ENCODE data around the gene WDR49.

The WDR49 gene

GRCh38 chr3:167653760-167654159, at the start of gene WDR49:
Gene WDR49 (minus strand): TSS chr3:167653942. CDS start chr3:167653425, 517 bp downstream.
- Histone ChIP-seq H3K4me3 (no peak within 1 kb of the TSS), H3K27ac (no peak within 1 kb of the TSS)

GRCh38 chr3:167700926-167701325, 47.2 kb upstream of the WDR49 start:
- H3K27ac ChIP-seq, result no peak overlapping the region
- no peak overlapping the region for H3K4me3 ChIP-seq

- no peak overlapping the region for H3K27ac ChIP-seq
Observed at GRCh38 chr3:167700046-167700445, 46.3 kb upstream of the WDR49 start.

GRCh38 chr3:167694121-167694520, 40.4 kb upstream of the WDR49 start:
- H3K4me3 ChIP-seq, result no peak overlapping the region
- no peak overlapping the region for H3K27ac ChIP-seq

More at GRCh38 chr3:167700046-167700445, 46.3 kb upstream of the WDR49 start:
- H3K4me3 ChIP-seq, result no peak overlapping the region

GRCh38 chr3:167691366-167691765, 37.6 kb upstream of the WDR49 start:
- no peak overlapping the region for H3K27ac ChIP-seq
- no peak overlapping the region for H3K4me3 ChIP-seq

GRCh38 chr3:167684388-167684993, 30.7 kb upstream of the WDR49 start:
- no peak overlapping the region for H3K4me3 ChIP-seq
- H3K27ac ChIP-seq, result no peak overlapping the region

- Histone ChIP-seq H3K27ac (no peak overlapping the region), H3K4me3 (no peak overlapping the region)
Observed at GRCh38 chr3:167679526-167679925, 25.8 kb upstream of the WDR49 start.

- Histone ChIP-seq H3K27ac (no peak overlapping the region), H3K4me3 (no peak overlapping the region)
Observed at GRCh38 chr3:167675848-167676247, 22.1 kb upstream of the WDR49 start.

GRCh38 chr3:167673221-167673620, 19.5 kb upstream of the WDR49 start:
- Histone ChIP-seq H3K27ac (no peak overlapping the region), H3K4me3 (no peak overlapping the region)

- no peak overlapping the region for H3K27ac ChIP-seq
- no peak overlapping the region for H3K4me3 ChIP-seq
Observed at GRCh38 chr3:167671878-167672427, 18.2 kb upstream of the WDR49 start.

GRCh38 chr3:167669699-167670098, 16.0 kb upstream of the WDR49 start:
- Histone ChIP-seq H3K27ac (no peak overlapping the region), H3K4me3 (no peak overlapping the region)

- Histone ChIP-seq H3K4me3 (no peak overlapping the region), H3K27ac (no peak overlapping the region)
Observed at GRCh38 chr3:167668651-167669050, 14.9 kb upstream of the WDR49 start.

GRCh38 chr3:167666563-167666962, 12.8 kb upstream of the WDR49 start:
- H3K4me3 ChIP-seq, result no peak overlapping the region

GRCh38 chr3:167662919-167663400, 9.2 kb upstream of the WDR49 start:
- H3K27ac ChIP-seq, result no peak overlapping the region
- H3K4me3 ChIP-seq, result no peak overlapping the region

More at GRCh38 chr3:167666563-167666962, 12.8 kb upstream of the WDR49 start:
- no peak overlapping the region for H3K27ac ChIP-seq

GRCh38 chr3:167657684-167658225, 4.0 kb upstream of the WDR49 start:
- Histone ChIP-seq H3K4me3 (no peak overlapping the region), H3K27ac (no peak overlapping the region)

GRCh38 chr3:167656821-167657220, 3.1 kb upstream of the WDR49 start:
- no peak overlapping the region for H3K27ac ChIP-seq
- no peak overlapping the region for H3K4me3 ChIP-seq

- Histone ChIP-seq H3K4me3 (no peak overlapping the region), H3K27ac (no peak overlapping the region)
Observed at GRCh38 chr3:167653155-167653554, 587 bp downstream of the WDR49 start.

GRCh38 chr3:167651826-167652225, 1.9 kb downstream of the WDR49 start:
- Histone ChIP-seq H3K4me3 (no peak overlapping the region), H3K27ac (no peak overlapping the region)

GRCh38 chr3:167650459-167650858, 3.3 kb downstream of the WDR49 start:
- no peak overlapping the region for H3K4me3 ChIP-seq
- no peak overlapping the region for H3K27ac ChIP-seq

- no peak overlapping the region for H3K27ac ChIP-seq
- no peak overlapping the region for H3K4me3 ChIP-seq
Observed at GRCh38 chr3:167649746-167650145, 4.0 kb downstream of the WDR49 start.

- H3K4me3 ChIP-seq, result no peak overlapping the region
- no peak overlapping the region for H3K27ac ChIP-seq
Observed at GRCh38 chr3:167644611-167645010, 9.1 kb downstream of the WDR49 start.
